Measurements from ENCODE around the gene MC4R.

- TF ChIP-seq CTCF (IDR thresholded peaks at IDR 0.05; ENCODE audit: borderline replicate concordance, extremely low read depth, low read length, poor library complexity, severe bottlenecking), result no peak
- no peak for TF ChIP-seq EZH2 (IDR thresholded peaks at IDR 0.05; ENCODE audit: borderline replicate concordance, low read depth, low read length, severe bottlenecking)
Observed at GRCh38 chr18:60327880-60328279, 44.7 kb downstream of the MC4R start.
